ENCODE data around the gene PNPT1. TPM values are rescaled to one million over a fixed set of nuclear protein-coding genes. Genes with fewer than 3 reads are reported as not detected.
"Not testable (repeated sequence)": the region's sequence is repeated elsewhere in the genome, so short reads cannot be mapped to it uniquely, and the experiment has no call there.

Gene PNPT1
- total and polyA plus RNA-seq, 9 of the 15 experiments (the other 6 are each of a cell fraction or from before 2014, with no cell fraction given) = 46.5 to 104 (median 62.7) TPM

GRCh38 chr2:55703350-55703749, 9.7 kb upstream of the PNPT1 start:
- in situ Hi-C loops (cut with MboI) = loop anchor here (25.0 kb wide), 1 partner anchor 1809 kb away; no protein-coding TSS in a partner anchor

GRCh38 chr2:55692740-55693139, 904 bp downstream of the PNPT1 start:
- POLR2A ChIA-PET = interaction anchor here (1.0 kb wide), 1 partner anchor 9 kb away, joined by 3 read pairs; no protein-coding TSS in a partner anchor
- peak overlapping the region; percentile 87 to 95; a peak in 3 of 4 replicates for H3K9ac ChIP-seq (ENCODE audit: insufficient read depth in 1 of 2, low read depth in 2 of 2, low read length in 2 of 2)
- peak overlapping the region; percentile 95 for H3K4me2 ChIP-seq (ENCODE audit: insufficient read depth, low read length)
- TF ChIP-seq ZEB2 (IDR thresholded peaks at IDR 0.05) (0 out of 2 replicates have a peak, but pooled peaks have one; percentile 36), MEIS2 (IDR thresholded peaks at IDR 0.05; ENCODE audit: partially characterized antibody) (peak; percentile 28), PKNOX1 (IDR thresholded peaks at IDR 0.05) (0 out of 2 replicates have a peak, but pooled peaks have one; percentile 18)
- DNase-seq (ENCODE audit: extremely low read depth in 1 of 4, low spot score in 3 of 4) (peak in 1 of 4 experiments; percentile 12), FAIRE-seq (peak; percentile 76), ATAC-seq (peak; percentile 66)
- WGBS (ENCODE audit: insufficient coverage, low coverage, missing lambda C conversion rate) = 2% methylated on average over 4 of the region's 5 CpGs
- H4K20me1 ChIP-seq (replicated peaks; ENCODE audit: control insufficient read depth, insufficient read depth, low read length); CTCF ChIA-PET (ENCODE audit: low intra/inter-chr PET ratio); H3K9me1 ChIP-seq (ENCODE audit: control insufficient read depth, insufficient read depth, low read length); H3K4me1 ChIP-seq (replicated peaks in 1 of 2; ENCODE audit: control insufficient read depth in 2 of 2, insufficient read depth in 2 of 2, low read length in 2 of 2); in situ Hi-C loops (cut with MboI); H3K9me3 ChIP-seq (replicated peaks; ENCODE audit: control insufficient read depth, insufficient read depth, low read depth, low read length); intact Hi-C loops (cut with micrococcal nuclease); BruUV-seq (replicated peaks); H3K27me3 ChIP-seq (ENCODE audit: control insufficient read depth in 2 of 2, insufficient read depth in 2 of 2, low read length in 2 of 2): not testable (repeated sequence)
- H2AFZ ChIP-seq (ENCODE audit: low read depth, low read length) = 0 out of 2 replicates have a peak overlapping the region, but pooled peaks have one; percentile 82
- H3K36me3 ChIP-seq (ENCODE audit: control insufficient read depth, insufficient read depth, low read length) = peaks cover 42% of the 10 kb centered on the region
- peak overlapping the region; percentile 91 for H3K27ac ChIP-seq (ENCODE audit: extremely low read depth, low read depth, low read length)
- H3K79me2 ChIP-seq (ENCODE audit: control insufficient read depth, insufficient read depth, low read length) = peaks cover 62% of the 10 kb centered on the region
- peak overlapping the region; percentile 64 for H3K4me3 ChIP-seq

More at GRCh38 chr2:55703350-55703749, 9.7 kb upstream of the PNPT1 start:
- 0 out of 2 replicates have a peak overlapping the region, but pooled peaks have one; percentile 2 for H2AFZ ChIP-seq (ENCODE audit: low read depth, low read length)
- ChIA-PET POLR2A (interaction anchor here (0.8 kb wide), 1 partner anchor 27 kb away, joined by 3 read pairs; no protein-coding TSS in a partner anchor), CTCF (ENCODE audit: low intra/inter-chr PET ratio) (no interaction called here)
- peaks cover 3 to 5% of the 10 kb centered on the region in 2 experiments; a peak in 4 of 5 replicates for H3K4me1 ChIP-seq (replicated peaks in 1 of 2; ENCODE audit: control insufficient read depth in 2 of 2, insufficient read depth in 2 of 2, low read length in 2 of 2)
- peak in 2 of 4 experiments; percentile 23 to 30 for DNase-seq (ENCODE audit: extremely low read depth in 1 of 4, low spot score in 3 of 4)
- FAIRE-seq = no peak
- ATAC-seq = peak; percentile 31; the same call in 2 of the 3 replicates
- TF ChIP-seq CBFA2T2 (conservative IDR thresholded peaks at IDR 0.05) (0 out of 2 replicates have a peak, but pooled peaks have one; percentile 15), TEAD4 (IDR thresholded peaks at IDR 0.05; ENCODE audit: low read length) (0 out of 2 replicates have a peak, but pooled peaks have one; percentile 19), TEAD4 (CRISPR knock-in tag; IDR thresholded peaks at IDR 0.05; ENCODE audit: borderline replicate concordance) (no peak), CBX3 (IDR thresholded peaks at IDR 0.05; ENCODE audit: borderline replicate concordance in 1 of 2, low read length in 2 of 2) (no peak), TAF7 (tag; IDR thresholded peaks at IDR 0.05) (no peak)
- peaks cover 6 to 8% of the 10 kb centered on the region in 2 experiments; a peak in 2 of 5 replicates for H3K27me3 ChIP-seq (ENCODE audit: control insufficient read depth in 2 of 2, insufficient read depth in 2 of 2, low read length in 2 of 2)
- no peaks in the 10 kb centered on the region for H4K20me1 ChIP-seq (replicated peaks; ENCODE audit: control insufficient read depth, insufficient read depth, low read length)
- no peaks in the 10 kb centered on the region for H3K9me3 ChIP-seq (replicated peaks; ENCODE audit: control insufficient read depth, insufficient read depth, low read depth, low read length)
- H3K9ac ChIP-seq (ENCODE audit: insufficient read depth in 1 of 2, low read depth in 2 of 2, low read length in 2 of 2) = no peak overlapping the region
- no peak overlapping the region for H3K27ac ChIP-seq (ENCODE audit: extremely low read depth, low read depth, low read length)
- H3K9me1 ChIP-seq (ENCODE audit: control insufficient read depth, insufficient read depth, low read length) = no peaks in the 10 kb centered on the region
- BruUV-seq (replicated peaks) = no TSS peak
- intact Hi-C loops (cut with micrococcal nuclease) = no loop called here
- no peaks in the 10 kb centered on the region for H3K79me2 ChIP-seq (ENCODE audit: control insufficient read depth, insufficient read depth, low read length)
- 0% methylated on average over 4 of the region's 4 CpGs for WGBS (ENCODE audit: insufficient coverage, low coverage, missing lambda C conversion rate)
- no peak overlapping the region for H3K4me2 ChIP-seq (ENCODE audit: insufficient read depth, low read length)
- no peaks in the 10 kb centered on the region for H3K36me3 ChIP-seq (ENCODE audit: control insufficient read depth, insufficient read depth, low read length)
- no peak overlapping the region for H3K4me3 ChIP-seq

Data from K562 (cell line).